ENCODE measurements around the gene ITM2C. TPM values are rescaled to one million over a fixed set of nuclear protein-coding genes. Genes with fewer than 3 reads are reported as not detected.

ITM2C gene
- total and polyA plus RNA-seq, 4 donors, result 18.0 to 99.7 (median 23.1) TPM

- Histone ChIP-seq H3K36me3 (ENCODE audit: control insufficient read depth in 4 of 4, insufficient read depth in 4 of 4, low read length in 4 of 4) (peaks cover 0 to 24% (median 10%) of the 10 kb centered on the region in 4 donors), H3K4me3 (no peak overlapping the region), H3K9me3 (ENCODE audit: control insufficient read depth in 4 of 4, insufficient read depth in 3 of 4, low read length in 3 of 4) (no peaks in the 10 kb centered on the region), H3K27me3 (ENCODE audit: control insufficient read depth in 3 of 3, insufficient read depth in 3 of 3, low read length in 2 of 3) (no peaks in the 10 kb centered on the region), H3K9ac (ENCODE audit: insufficient read depth in 1 of 2, low read length in 2 of 2) (no peak overlapping the region), H3K27ac (ENCODE audit: low read depth in 1 of 2, low read length in 1 of 2) (no peak overlapping the region), H3K4me1 (ENCODE audit: control insufficient read depth in 5 of 5, insufficient read depth in 5 of 5, low read length in 5 of 5) (peaks cover 0 to 7% (median 0%) of the 10 kb centered on the region in 5 donors)
- ATAC-seq (ENCODE audit: insufficient read depth, low FRiP score) (no peak), DNase-seq (no peak)
- 66 to 71% methylated on average over 7 of the region's 7 CpGs for WGBS, 2 donors
- TF ChIP-seq CTCF (IDR thresholded peaks at IDR 0.05; ENCODE audit: control extremely low read depth, extremely low read depth), result no peak
Measured at GRCh38 chr2:230881840-230882239, 17.1 kb downstream of the ITM2C start.

- TF ChIP-seq CTCF (IDR thresholded peaks at IDR 0.05; ENCODE audit: control extremely low read depth, extremely low read depth), result no peak
- ATAC-seq (ENCODE audit: insufficient read depth, low FRiP score) (no peak), DNase-seq (peak; percentile 83 to 84 (median 83))
Measured at GRCh38 chr2:230885463-230886130, 20.9 kb downstream of the ITM2C start.

GRCh38 chr2:230886206-230886605 lies 21.5 kb downstream of the ITM2C start:
- no peaks in the 10 kb centered on the region for H3K27me3 ChIP-seq (ENCODE audit: control insufficient read depth in 3 of 3, insufficient read depth in 3 of 3, low read length in 2 of 3)
- ATAC-seq (ENCODE audit: insufficient read depth, low FRiP score) (no peak), DNase-seq (no peak)
- 69 to 76% methylated on average over 5 of the region's 5 CpGs for WGBS, 2 donors
- TF ChIP-seq CTCF (IDR thresholded peaks at IDR 0.05; ENCODE audit: control extremely low read depth, extremely low read depth), result no peak
- no peaks in the 10 kb centered on the region for H3K9me3 ChIP-seq (ENCODE audit: control insufficient read depth in 4 of 4, insufficient read depth in 3 of 4, low read length in 3 of 4)
- H3K4me1 ChIP-seq (ENCODE audit: control insufficient read depth in 5 of 5, insufficient read depth in 5 of 5, low read length in 5 of 5), result peaks cover 0 to 7% (median 0%) of the 10 kb centered on the region in 5 donors
- no peaks in the 10 kb centered on the region for H3K36me3 ChIP-seq (ENCODE audit: control insufficient read depth in 4 of 4, insufficient read depth in 4 of 4, low read length in 4 of 4)
- no peak overlapping the region for H3K4me3 ChIP-seq
- H3K27ac ChIP-seq (ENCODE audit: low read depth in 1 of 2, low read length in 1 of 2), result no peak overlapping the region
- H3K9ac ChIP-seq (ENCODE audit: insufficient read depth in 1 of 2, low read length in 2 of 2), result no peak overlapping the region

More at GRCh38 chr2:230885463-230886130, 20.9 kb downstream of the ITM2C start:
- Histone ChIP-seq H3K27me3 (ENCODE audit: control insufficient read depth in 3 of 3, insufficient read depth in 3 of 3, low read length in 2 of 3) (no peaks in the 10 kb centered on the region), H3K27ac (ENCODE audit: low read depth in 1 of 2, low read length in 1 of 2) (no peak overlapping the region), H3K4me1 (ENCODE audit: control insufficient read depth in 5 of 5, insufficient read depth in 5 of 5, low read length in 5 of 5) (peaks cover 0 to 7% (median 0%) of the 10 kb centered on the region in 5 donors), H3K4me3 (no peak overlapping the region), H3K9ac (ENCODE audit: insufficient read depth in 1 of 2, low read length in 2 of 2) (no peak overlapping the region), H3K9me3 (ENCODE audit: control insufficient read depth in 4 of 4, insufficient read depth in 3 of 4, low read length in 3 of 4) (no peaks in the 10 kb centered on the region), H3K36me3 (ENCODE audit: control insufficient read depth in 4 of 4, insufficient read depth in 4 of 4, low read length in 4 of 4) (no peaks in the 10 kb centered on the region)
- 47 to 54% methylated on average over 11 of the region's 11 CpGs for WGBS, 2 donors

All from lung (tissue), 12 donors.